ENCODE measurements around the gene ACTN4.

DNA sequence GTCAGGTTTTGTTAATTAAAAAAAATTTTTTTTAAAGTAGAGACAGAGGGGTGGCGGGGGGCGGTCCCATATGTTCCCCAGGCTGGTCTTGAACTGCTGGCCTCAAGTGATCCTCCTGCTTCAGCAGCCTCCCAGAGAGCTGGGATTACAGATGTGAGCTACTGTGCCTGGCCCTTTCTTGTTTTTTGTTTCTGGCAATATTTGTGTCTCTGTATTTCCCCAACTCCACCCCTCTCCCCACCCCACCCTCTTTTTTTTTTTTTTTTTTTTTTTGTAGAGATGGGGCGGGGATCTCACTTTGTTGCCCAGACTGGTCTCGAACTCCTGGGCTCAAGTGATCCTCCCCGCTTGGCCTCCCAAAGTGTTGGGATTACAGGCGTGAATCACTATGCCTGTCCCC, 97.4 kb downstream of the ACTN4 start:
- TF ChIP-seq SIN3A (IDR thresholded peaks at IDR 0.05; ENCODE audit: borderline replicate concordance, insufficient read depth, low read depth, low read length): no peak
- no peak for TF ChIP-seq CTCF (IDR thresholded peaks at IDR 0.05)
- no peak for TF ChIP-seq POLR2AphosphoS5 (IDR thresholded peaks at IDR 0.05; ENCODE audit: low read depth, low read length)

Measured in Panc1 (cell line).